ENCODE data around the gene PDIA5.

DNA sequence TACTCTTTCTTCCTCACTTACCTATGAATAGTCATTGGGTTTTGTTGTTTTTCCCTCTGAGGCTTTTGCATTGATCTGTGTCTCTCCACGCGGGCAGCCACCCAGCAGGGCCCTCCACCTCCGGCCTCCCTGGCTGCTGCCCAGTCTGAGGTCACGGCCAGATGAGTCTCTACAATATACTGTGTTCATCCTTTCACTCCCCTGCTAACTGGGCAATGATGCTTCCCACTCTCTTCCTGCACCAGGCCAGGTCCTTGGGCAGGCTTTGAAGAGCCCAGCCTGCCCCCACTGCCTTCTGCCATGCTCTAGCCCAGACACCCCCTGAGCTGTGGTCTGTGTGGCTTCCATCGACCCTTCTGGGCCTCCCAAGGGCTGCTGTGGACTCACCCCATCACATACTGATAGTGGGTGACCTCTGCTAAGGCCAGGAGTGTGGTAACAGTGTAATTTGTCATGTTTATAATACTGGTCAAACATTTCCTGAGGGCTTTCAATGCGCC lies 18.0 kb downstream of the PDIA5 start:
- TF ChIP-seq, protein P1, sequence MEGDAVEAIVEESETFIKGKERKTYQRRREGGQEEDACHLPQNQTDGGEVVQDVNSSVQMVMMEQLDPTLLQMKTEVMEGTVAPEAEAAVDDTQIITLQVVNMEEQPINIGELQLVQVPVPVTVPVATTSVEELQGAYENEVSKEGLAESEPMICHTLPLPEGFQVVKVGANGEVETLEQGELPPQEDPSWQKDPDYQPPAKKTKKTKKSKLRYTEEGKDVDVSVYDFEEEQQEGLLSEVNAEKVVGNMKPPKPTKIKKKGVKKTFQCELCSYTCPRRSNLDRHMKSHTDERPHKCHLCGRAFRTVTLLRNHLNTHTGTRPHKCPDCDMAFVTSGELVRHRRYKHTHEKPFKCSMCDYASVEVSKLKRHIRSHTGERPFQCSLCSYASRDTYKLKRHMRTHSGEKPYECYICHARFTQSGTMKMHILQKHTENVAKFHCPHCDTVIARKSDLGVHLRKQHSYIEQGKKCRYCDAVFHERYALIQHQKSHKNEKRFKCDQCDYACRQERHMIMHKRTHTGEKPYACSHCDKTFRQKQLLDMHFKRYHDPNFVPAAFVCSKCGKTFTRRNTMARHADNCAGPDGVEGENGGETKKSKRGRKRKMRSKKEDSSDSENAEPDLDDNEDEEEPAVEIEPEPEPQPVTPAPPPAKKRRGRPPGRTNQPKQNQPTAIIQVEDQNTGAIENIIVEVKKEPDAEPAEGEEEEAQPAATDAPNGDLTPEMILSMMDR (conservative IDR thresholded peaks at IDR 0.05; ENCODE audit: low read depth, low read length), result no peak
- TF ChIP-seq EZH2 (IDR thresholded peaks at IDR 0.05; ENCODE audit: borderline replicate concordance, low read depth, low read length, poor library complexity, severe bottlenecking), result no peak

Data from A673 (cell line).